GM12874 (cell line): ENCODE data around the gene GALNT9.

ENCODE experiments used
- TF ChIP-seq, protein P1 (sequence below): IDR thresholded peaks from 2 replicates; pipeline ENCODE4 v1.5.1; 2011; ENCODE audit warnings: low read depth, mild to moderate bottlenecking, control low read depth, low read length, moderate library complexity; ENCODE audit not compliant: insufficient read depth

The GALNT9 gene

GRCh38 chr12:132211816-132212215 is 117.6 kb downstream of the GALNT9 start:
- TF ChIP-seq, protein P1, sequence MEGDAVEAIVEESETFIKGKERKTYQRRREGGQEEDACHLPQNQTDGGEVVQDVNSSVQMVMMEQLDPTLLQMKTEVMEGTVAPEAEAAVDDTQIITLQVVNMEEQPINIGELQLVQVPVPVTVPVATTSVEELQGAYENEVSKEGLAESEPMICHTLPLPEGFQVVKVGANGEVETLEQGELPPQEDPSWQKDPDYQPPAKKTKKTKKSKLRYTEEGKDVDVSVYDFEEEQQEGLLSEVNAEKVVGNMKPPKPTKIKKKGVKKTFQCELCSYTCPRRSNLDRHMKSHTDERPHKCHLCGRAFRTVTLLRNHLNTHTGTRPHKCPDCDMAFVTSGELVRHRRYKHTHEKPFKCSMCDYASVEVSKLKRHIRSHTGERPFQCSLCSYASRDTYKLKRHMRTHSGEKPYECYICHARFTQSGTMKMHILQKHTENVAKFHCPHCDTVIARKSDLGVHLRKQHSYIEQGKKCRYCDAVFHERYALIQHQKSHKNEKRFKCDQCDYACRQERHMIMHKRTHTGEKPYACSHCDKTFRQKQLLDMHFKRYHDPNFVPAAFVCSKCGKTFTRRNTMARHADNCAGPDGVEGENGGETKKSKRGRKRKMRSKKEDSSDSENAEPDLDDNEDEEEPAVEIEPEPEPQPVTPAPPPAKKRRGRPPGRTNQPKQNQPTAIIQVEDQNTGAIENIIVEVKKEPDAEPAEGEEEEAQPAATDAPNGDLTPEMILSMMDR: no peak

GRCh38 chr12:132211326-132211725 is 118.1 kb downstream of the GALNT9 start:
- TF ChIP-seq, protein P1: no peak

- TF ChIP-seq, protein P1: no peak
Measured at GRCh38 chr12:132210223-132211055, 119.0 kb downstream of the GALNT9 start.

- TF ChIP-seq, protein P1: no peak
Measured at GRCh38 chr12:132209619-132210222, 119.7 kb downstream of the GALNT9 start.

DNA sequence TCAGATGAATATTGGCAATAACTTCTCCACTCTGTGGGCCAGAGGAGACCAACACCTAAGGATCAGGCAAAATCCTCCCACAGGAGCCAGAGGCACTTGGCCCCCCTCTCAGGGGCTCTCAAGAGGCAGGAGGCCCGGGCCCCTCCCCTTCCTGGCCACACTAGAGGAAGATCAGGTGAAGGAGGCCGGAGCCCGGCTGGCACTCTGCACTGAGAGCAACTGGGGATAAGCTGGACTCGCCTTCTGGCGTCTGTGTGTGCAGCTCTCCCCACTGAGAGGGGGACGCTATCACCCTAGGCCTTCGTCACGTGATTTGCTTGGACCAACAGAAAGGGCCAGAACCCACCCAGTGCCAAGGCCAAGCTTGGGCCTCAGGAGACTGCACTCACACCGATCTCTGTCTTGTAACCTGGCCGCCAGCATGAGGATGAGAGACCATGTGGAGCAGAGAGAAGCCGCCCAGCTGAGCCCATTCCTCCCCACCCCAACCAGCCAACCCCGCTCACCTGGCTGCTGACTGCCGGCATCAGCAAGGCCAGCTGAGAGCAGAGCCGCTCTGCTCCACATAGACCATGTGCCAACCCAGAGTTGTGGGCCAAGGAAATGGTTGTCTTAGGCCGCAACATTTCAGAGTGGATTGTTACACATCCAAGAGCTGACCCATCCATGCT is 121.1 kb downstream of the GALNT9 start:
- TF ChIP-seq, protein P1: no peak

GRCh38 chr12:132207083-132207775 is 122.2 kb downstream of the GALNT9 start:
- TF ChIP-seq, protein P1: no peak

GRCh38 chr12:132206046-132206434 is 123.3 kb downstream of the GALNT9 start:
- TF ChIP-seq, protein P1: no peak
